ENCODE measurements around the gene S1PR2.
"Not testable (repeated sequence)": the region's sequence is repeated elsewhere in the genome, so short reads cannot be mapped to it uniquely, and the experiment has no call there.

S1PR2 gene

GRCh38 chr19:10223488-10224213 lies 7.5 kb downstream of the S1PR2 start:
- DNase-seq (ENCODE audit: low read depth), result no peak

- no peak for DNase-seq (ENCODE audit: low read depth)
These were observed 8.8 kb downstream of the S1PR2 start for GRCh38 chr19:10222201-10222890.

DNA sequence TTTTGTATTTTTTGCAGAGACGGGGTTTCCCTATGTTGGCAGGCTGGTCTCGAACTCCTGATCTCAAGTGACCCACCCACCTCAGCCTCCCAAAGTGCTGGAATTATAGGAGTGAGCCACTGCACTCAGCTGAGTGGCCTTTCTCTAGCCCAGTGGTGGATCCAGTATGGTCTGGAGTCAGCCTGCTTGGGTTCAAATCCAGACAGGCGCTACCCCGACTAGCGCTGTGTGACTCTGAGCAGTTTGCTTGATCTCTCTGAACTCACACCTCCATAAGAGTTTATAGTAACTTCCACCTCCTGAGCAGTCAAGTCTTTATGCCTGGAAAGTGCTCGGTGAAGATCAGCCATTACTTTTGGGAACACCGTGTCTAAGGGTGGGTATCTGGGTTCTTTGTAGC lies 10.4 kb downstream of the S1PR2 start:
- no peak for DNase-seq (ENCODE audit: low read depth)

DNA sequence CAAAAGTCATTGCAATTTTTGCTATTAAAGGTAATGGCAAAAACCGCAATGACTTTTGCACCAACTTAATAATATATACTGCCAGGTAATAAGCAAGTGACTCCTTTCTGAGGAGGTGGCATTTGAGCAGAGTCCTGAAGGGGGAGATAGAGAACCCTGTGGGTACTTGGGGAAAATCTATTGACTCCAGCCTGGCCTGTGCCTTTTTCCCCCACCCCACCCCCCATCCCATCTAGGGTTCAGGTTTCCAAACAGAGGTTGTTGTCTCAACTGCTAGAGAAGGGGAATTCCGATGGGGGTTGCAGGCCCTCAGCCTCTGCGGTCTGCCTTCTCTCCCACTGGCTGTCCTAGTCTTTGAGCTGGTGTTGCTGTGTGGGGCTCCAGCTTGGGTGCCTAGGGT lies 11.5 kb downstream of the S1PR2 start:
- DNase-seq (ENCODE audit: low read depth), result peak; percentile 25

DNA sequence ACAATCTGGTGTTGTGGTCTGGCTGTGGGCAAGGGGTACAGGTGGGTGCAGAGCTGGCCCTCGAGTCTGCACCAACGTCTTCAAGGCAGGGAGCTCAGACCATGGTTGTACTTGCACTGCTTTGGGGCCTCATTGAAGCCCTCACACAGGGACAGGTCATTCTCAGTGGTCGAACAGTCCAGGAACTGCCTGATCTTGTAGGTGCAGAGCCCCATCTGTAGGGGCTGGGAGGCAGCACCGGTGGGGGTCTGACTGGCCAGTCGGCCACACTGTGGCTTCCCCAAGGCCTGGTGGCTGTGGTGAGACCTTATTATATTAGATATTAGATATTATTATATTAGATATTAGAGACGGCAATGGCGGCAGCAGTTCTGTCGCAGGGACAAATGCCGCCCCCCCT lies 14.0 kb downstream of the S1PR2 start:
- no peak for DNase-seq (ENCODE audit: low read depth)

- peak; percentile 35 for DNase-seq (ENCODE audit: low read depth)
These were observed 16.3 kb downstream of the S1PR2 start for GRCh38 chr19:10214784-10215183.

- DNase-seq (ENCODE audit: low read depth), result no peak
These were observed 19.4 kb downstream of the S1PR2 start for GRCh38 chr19:10211691-10212090.

DNA sequence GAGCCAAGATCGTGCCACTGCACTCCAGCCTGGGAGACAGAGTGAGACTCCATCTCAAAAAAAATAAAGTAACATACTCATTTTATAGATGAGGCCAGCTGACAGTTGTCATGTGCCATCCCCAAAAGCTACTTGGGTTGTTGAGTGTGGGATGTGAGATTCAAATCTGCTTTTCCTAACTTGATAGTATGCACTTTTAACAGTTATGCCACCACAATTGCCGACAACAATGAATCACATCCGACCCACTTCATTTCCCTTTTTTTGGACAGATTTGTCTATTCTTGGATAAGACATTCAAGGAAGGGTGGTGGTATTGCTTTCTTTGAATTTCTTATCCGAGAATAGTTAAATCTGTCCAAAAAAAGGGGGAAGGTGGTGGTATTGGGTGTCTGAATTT lies 20.1 kb downstream of the S1PR2 start:
- DNase-seq (ENCODE audit: low read depth), result no peak

GRCh38 chr19:10209315-10209714 lies 21.8 kb downstream of the S1PR2 start:
- peak; percentile 70 for DNase-seq (ENCODE audit: low read depth)

DNA sequence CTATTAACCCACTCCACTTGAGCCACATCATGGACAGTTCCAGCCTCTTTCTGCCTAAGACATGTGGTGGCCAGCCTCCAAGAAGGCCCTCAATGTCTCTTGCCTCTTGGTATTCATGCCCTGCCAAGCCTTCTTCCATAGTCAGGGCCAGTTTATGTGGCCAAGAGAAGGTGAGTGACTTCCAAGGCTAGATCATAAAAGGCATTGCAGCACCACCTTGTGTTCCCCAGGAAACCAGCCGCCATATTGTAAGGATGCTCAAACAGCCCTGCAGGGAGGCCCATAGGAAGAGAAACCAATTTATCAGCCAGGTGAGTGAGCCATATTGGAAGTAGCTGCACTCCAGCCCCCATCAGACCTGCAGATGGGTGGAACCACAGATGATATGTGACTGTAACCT lies 24.1 kb downstream of the S1PR2 start:
- DNase-seq (ENCODE audit: low read depth), result no peak

DNA sequence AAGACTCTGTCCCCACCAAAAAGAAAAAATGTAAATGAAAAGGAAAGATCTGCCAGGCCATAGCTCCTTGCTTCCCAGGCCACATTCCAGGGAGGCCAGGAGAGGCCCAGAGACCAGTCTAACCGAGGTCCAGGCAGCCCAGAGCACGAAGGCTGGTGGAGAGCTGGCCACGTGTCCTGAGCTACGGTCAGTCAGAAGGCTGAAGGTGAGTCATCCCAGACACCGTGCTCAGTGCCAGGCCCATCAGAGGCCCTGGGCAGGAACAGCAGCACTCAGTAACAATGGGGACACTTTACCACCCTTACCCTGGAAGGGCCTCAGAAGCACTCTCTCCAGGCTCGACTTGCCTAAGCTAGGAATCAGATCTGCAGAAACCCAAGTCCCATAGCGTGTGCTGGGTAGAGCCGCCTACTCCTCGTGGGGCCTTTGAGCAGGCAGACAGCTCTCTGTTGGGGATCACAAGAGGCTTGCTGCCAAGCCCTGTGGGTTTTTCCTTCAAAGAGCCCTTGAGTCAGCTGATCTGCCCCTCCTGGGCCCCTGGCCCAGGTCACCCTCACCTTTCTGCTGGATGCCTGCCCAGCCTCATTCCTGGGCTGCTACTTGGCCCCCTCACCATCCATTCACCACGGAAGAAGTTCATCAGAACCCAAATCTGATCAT lies 24.8 kb downstream of the S1PR2 start:
- DNase-seq (ENCODE audit: low read depth), result peak; percentile 11

GRCh38 chr19:10205636-10206035 lies 25.5 kb downstream of the S1PR2 start:
- DNase-seq (ENCODE audit: low read depth), result peak; percentile 12

DNA sequence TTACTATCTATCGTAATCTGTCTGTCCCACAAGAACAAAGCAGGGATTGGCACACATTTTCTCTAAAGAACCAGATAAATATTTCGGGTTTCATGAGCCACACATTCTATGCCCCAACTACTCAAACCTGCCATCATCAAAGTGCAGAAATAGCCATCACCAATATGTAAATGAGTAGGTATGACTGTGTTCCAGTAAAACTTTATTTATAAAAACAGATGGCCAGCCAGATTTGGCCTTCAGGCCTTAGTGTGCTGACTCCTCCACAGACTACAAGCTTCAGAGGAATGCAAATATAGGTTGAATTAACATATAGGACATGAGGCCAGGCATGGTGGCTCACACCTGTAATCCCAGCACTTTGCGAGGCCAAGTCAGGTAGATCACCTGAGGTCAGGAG lies 27.4 kb downstream of the S1PR2 start:
- DNase-seq (ENCODE audit: low read depth), result no peak

DNA sequence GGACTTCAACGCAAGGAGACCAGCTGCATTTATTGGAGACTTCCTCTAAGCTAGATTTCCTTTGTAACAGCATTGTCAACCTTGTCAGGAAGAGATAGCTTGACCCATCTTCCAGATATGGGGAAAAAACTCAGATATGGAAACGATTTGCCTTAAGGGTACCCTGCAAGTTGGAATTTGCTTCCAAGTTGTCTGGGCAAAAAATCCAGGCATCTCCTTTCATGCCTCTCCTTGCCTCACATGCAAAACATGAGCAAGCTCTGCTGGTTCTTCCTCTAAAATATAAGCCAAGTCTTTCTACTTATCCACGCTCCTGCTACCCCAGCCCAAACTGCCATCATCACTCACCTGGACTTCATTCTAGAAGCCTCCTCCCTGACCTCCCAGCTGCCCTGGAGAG lies 30.0 kb downstream of the S1PR2 start:
- no peak for DNase-seq (ENCODE audit: low read depth)

DNA sequence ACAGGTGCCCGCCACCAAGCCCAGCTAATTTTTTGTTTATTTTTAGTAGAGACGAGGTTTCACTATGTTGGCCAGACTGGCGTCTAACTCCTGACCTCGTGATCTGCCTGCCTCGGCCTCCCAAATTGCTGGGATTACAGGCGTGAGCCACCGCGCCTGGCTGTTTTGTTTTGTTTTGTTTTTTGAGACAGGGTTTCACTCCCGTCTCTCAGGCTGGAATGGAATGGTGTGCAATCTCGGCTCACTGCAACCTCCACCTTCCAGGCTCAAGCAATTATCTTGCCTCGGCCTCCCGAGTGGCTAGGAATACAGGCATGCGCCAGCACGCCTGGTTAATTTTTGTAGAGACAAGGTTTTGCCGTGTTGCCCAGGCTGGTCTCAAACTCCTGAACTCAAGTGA lies 31.0 kb downstream of the S1PR2 start:
- DNase-seq (ENCODE audit: low read depth), result not testable (repeated sequence)

GRCh38 chr19:10198889-10199644 lies 32.1 kb downstream of the S1PR2 start:
- not testable (repeated sequence) for DNase-seq (ENCODE audit: low read depth)

GRCh38 chr19:10195199-10195519 lies 36.0 kb downstream of the S1PR2 start:
- no peak for DNase-seq (ENCODE audit: low read depth)

- DNase-seq (ENCODE audit: low read depth), result peak; percentile 97
These were observed 36.5 kb downstream of the S1PR2 start, which contains the start of gene DNMT1 for GRCh38 chr19:10194500-10195198. Gene DNMT1, minus strand, starts transcription at chr19:10194953. Its CDS starts 54 bp downstream, at chr19:10194899.

DNA sequence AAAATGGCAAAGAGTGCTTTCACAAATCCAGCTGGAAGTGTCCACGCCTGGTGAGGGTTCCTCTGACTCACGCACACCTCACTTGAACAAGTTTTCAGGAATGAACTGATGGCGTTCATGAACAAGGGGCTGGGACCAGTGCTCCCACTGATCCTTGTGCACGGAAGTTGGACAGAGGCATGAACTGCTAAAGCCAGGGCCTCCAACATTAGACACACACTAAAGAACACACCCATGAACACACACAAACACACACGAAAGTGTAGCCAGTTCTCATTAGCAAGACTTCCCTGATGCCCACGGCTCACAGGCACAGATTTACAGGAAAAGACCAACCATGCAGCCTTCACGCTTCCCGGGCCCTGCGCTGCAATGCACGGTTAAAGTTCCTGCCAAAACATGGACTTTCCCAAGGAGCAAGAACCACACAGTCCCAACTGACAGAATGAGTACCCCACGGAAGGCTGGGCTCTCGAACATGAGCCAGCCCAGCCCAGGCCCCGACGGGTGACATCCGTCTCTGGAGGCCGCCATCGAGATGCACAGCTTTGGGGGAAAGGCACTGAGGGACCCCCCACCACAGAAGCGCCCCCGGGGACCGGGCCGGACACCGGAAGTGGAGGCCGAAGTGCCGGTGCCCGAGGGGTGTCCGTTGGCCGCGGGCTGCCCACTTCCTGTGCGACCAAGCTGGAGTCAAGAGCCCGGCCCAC lies 37.2 kb downstream of the S1PR2 start:
- DNase-seq (ENCODE audit: low read depth), result peak; percentile 9

DNA sequence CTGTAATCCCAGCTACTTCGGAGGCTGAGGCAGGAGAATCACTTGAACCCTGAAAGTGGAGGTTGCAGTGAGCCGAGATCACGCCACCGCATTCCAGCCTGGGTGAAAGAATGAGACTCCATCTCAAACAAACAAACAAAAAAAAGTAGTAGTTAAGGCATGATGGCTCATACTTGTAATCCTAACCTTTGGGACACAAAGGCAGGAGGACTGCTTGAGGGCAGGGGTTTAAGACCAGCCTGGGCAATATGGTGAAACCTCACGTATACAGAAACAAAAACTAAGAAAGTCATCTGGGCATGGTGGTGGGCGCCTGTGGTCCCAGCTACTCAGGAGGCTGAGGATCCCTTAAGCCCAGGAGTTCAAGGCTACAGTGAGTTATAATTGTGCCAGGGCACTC lies 38.2 kb downstream of the S1PR2 start:
- no peak for DNase-seq (ENCODE audit: low read depth)

GRCh38 chr19:10191347-10191746 lies 39.8 kb downstream of the S1PR2 start:
- DNase-seq (ENCODE audit: low read depth), result peak; percentile 93

Data from fibroblast of gingiva (primary cell).